Measurements from ENCODE around the gene MBD5. TPM values are rescaled to one million over a fixed set of nuclear protein-coding genes. Genes with fewer than 3 reads are reported as not detected.

Gene MBD5
- polyA plus RNA-seq, 1 of the 3 experiments (the other 2 are of a cell fraction), result 7.4 TPM

GRCh38 chr2:148063633-148064032 is 42.7 kb downstream of the MBD5 start:
- no peaks in the 10 kb centered on the region for H3F3A ChIP-seq (replicated peaks; ENCODE audit: insufficient read depth)
- TF ChIP-seq RAD21 (IDR thresholded peaks at IDR 0.05; ENCODE audit: low read length) (no peak), YY1 (IDR thresholded peaks at IDR 0.05; ENCODE audit: low read depth) (no peak), RCOR1 (IDR thresholded peaks at IDR 0.05; ENCODE audit: low read length) (no peak), EP300 (IDR thresholded peaks at IDR 0.05; ENCODE audit: borderline replicate concordance in 1 of 2, low read depth in 1 of 2, low read length in 1 of 2) (no peak), IRF3 (IDR thresholded peaks at IDR 0.05; ENCODE audit: low read depth, low read length) (no peak), RFX5 (IDR thresholded peaks at IDR 0.05; ENCODE audit: low read length) (no peak), MXI1 (IDR thresholded peaks at IDR 0.05; ENCODE audit: low read depth, low read length) (no peak), USF2 (IDR thresholded peaks at IDR 0.05; ENCODE audit: borderline replicate concordance, low read depth, low read length) (no peak), TEAD4 (IDR thresholded peaks at IDR 0.05; ENCODE audit: borderline replicate concordance, insufficient read depth) (no peak), NFIC (IDR thresholded peaks at IDR 0.05; ENCODE audit: borderline replicate concordance) (no peak), FOSL2 (IDR thresholded peaks at IDR 0.05; ENCODE audit: borderline replicate concordance, low read depth) (no peak), SMC3 (IDR thresholded peaks at IDR 0.05; ENCODE audit: low read depth, low read length) (no peak), JUND (IDR thresholded peaks at IDR 0.05) (no peak), MEF2A (IDR thresholded peaks at IDR 0.05; ENCODE audit: borderline replicate concordance, low read depth) (no peak), FOXM1 (IDR thresholded peaks at IDR 0.05; ENCODE audit: low read depth) (no peak)
- TF ChIP-seq, protein P1, sequence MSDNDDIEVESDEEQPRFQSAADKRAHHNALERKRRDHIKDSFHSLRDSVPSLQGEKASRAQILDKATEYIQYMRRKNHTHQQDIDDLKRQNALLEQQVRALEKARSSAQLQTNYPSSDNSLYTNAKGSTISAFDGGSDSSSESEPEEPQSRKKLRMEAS (IDR thresholded peaks at IDR 0.05; ENCODE audit: low read depth), result no peak
- TF ChIP-seq, protein P2, sequence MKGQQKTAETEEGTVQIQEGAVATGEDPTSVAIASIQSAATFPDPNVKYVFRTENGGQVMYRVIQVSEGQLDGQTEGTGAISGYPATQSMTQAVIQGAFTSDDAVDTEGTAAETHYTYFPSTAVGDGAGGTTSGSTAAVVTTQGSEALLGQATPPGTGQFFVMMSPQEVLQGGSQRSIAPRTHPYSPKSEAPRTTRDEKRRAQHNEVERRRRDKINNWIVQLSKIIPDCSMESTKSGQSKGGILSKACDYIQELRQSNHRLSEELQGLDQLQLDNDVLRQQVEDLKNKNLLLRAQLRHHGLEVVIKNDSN (IDR thresholded peaks at IDR 0.05; ENCODE audit: borderline replicate concordance, low read depth), result no peak
- TF ChIP-seq, protein P3, sequence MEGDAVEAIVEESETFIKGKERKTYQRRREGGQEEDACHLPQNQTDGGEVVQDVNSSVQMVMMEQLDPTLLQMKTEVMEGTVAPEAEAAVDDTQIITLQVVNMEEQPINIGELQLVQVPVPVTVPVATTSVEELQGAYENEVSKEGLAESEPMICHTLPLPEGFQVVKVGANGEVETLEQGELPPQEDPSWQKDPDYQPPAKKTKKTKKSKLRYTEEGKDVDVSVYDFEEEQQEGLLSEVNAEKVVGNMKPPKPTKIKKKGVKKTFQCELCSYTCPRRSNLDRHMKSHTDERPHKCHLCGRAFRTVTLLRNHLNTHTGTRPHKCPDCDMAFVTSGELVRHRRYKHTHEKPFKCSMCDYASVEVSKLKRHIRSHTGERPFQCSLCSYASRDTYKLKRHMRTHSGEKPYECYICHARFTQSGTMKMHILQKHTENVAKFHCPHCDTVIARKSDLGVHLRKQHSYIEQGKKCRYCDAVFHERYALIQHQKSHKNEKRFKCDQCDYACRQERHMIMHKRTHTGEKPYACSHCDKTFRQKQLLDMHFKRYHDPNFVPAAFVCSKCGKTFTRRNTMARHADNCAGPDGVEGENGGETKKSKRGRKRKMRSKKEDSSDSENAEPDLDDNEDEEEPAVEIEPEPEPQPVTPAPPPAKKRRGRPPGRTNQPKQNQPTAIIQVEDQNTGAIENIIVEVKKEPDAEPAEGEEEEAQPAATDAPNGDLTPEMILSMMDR (IDR thresholded peaks at IDR 0.05), result no peak
- TF ChIP-seq, protein P4, sequence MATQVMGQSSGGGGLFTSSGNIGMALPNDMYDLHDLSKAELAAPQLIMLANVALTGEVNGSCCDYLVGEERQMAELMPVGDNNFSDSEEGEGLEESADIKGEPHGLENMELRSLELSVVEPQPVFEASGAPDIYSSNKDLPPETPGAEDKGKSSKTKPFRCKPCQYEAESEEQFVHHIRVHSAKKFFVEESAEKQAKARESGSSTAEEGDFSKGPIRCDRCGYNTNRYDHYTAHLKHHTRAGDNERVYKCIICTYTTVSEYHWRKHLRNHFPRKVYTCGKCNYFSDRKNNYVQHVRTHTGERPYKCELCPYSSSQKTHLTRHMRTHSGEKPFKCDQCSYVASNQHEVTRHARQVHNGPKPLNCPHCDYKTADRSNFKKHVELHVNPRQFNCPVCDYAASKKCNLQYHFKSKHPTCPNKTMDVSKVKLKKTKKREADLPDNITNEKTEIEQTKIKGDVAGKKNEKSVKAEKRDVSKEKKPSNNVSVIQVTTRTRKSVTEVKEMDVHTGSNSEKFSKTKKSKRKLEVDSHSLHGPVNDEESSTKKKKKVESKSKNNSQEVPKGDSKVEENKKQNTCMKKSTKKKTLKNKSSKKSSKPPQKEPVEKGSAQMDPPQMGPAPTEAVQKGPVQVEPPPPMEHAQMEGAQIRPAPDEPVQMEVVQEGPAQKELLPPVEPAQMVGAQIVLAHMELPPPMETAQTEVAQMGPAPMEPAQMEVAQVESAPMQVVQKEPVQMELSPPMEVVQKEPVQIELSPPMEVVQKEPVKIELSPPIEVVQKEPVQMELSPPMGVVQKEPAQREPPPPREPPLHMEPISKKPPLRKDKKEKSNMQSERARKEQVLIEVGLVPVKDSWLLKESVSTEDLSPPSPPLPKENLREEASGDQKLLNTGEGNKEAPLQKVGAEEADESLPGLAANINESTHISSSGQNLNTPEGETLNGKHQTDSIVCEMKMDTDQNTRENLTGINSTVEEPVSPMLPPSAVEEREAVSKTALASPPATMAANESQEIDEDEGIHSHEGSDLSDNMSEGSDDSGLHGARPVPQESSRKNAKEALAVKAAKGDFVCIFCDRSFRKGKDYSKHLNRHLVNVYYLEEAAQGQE (IDR thresholded peaks at IDR 0.05; ENCODE audit: low read depth, low read length), result no peak
- ChIA-PET POLR2A (no interaction called here), CTCF (no interaction called here)
- H3K36me3 ChIP-seq (replicated peaks in 1 of 2; ENCODE audit: control insufficient read depth in 1 of 2, insufficient read depth in 2 of 2, low read length in 1 of 2), result peaks cover 0 to 9% of the 10 kb centered on the region in 2 experiments
- no peaks in the 10 kb centered on the region for H3K9me2 ChIP-seq
- H3K4me1 ChIP-seq (ENCODE audit: control insufficient read depth in 1 of 2, insufficient read depth in 2 of 2, low read depth in 1 of 2, low read length in 1 of 2), result no peaks in the 10 kb centered on the region; a peak in 2 of 4 replicates
- 98% methylated on average over 2 of the region's 2 CpGs for WGBS (ENCODE audit: low lambda C conversion rate)
- H3K27me3 ChIP-seq (ENCODE audit: insufficient read depth), result no peaks in the 10 kb centered on the region
- no peaks in the 10 kb centered on the region for H4K20me1 ChIP-seq (ENCODE audit: insufficient read depth)
- H3K9ac ChIP-seq, result no peak overlapping the region
- H3K27ac ChIP-seq (ENCODE audit: low read depth in 2 of 2, low read length in 1 of 2), result no peak overlapping the region
- no peaks in the 10 kb centered on the region for H3K79me2 ChIP-seq (ENCODE audit: insufficient read depth)
- H2AFZ ChIP-seq (ENCODE audit: low read depth), result no peak overlapping the region
- H3K4me2 ChIP-seq, result no peak overlapping the region
- no peak overlapping the region for H3K4me3 ChIP-seq (ENCODE audit: low read depth in 2 of 2, low read length in 1 of 2)
- DNase-seq, result no peak
- H3K9me3 ChIP-seq, result no peaks in the 10 kb centered on the region

Data from SK-N-SH (cell line).